Activated CD8-positive, alpha-beta memory T cell treated with anti-CD3 and anti-CD28 coated beads for 1 hour (primary cell): Measurements from ENCODE around the gene CDC14A.

ENCODE experiments used
- DNase-seq, 2 donors: peaks; one replicate each; pipeline ENCODE4 v3.0.0-alpha.2; 2020; ENCODE audit warnings: low read depth in 1 of 2; ENCODE audit errors: extremely low read depth in 1 of 2

Gene CDC14A

DNA sequence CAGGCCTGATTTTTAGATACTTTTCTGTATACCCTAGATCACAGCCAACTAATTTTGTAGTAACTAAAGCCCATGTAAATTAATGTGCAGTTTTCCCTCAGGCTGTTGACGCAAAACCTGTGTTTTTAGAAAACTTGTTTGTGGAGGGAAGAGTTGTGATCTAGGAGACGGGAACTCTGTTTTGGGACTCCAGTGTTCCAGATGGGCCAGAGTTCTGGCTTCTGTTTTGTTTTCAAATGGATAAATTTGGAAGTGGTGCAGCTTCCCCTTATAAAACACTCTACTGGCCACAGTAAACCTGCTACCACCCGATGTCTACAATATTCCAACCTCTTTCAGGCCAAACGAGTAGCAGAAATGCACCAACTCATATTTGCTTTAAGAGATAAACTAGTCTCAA, 172.0 kb downstream of the CDC14A start:
- no peak for DNase-seq

DNA sequence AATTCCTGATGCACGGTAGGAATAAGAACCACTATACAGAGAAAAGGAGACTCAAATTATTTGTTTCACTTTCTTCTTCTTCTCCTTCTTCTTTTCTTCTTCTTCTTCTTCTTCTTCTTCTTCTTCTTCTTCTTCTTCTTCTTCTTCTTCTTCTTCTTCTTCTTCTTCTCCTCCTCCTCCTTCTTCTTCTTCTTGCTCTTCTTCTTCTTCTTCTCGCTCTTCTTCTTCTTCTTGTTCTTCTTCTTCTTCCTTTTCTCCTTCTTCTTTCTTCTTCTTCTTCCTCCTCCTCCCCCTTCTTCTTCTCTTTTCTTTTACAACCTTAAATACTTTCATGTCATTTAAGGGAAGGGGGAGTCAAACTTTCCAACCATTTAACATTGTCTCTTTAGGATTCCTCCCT, 174.6 kb downstream of the CDC14A start:
- no peak for DNase-seq

DNA sequence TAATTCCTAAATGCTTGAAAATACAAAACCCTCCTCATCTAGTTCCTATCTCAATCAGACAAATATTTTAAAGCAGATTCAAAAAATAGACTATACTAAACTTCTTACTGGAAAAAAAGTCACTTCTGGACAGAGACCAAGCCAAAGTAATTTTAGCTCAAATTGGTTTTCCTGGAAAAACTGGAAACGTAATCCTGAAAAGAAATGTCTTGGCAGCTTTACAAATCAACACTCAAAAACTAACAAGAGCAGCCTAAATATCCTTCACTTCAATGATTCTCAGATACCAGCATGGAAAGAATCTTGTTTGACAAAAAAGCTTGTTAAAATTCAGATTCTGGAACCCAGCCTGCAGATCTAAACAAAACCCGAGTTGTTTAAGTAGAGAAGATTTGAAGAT, 176.6 kb downstream of the CDC14A start:
- DNase-seq, result no peak

DNA sequence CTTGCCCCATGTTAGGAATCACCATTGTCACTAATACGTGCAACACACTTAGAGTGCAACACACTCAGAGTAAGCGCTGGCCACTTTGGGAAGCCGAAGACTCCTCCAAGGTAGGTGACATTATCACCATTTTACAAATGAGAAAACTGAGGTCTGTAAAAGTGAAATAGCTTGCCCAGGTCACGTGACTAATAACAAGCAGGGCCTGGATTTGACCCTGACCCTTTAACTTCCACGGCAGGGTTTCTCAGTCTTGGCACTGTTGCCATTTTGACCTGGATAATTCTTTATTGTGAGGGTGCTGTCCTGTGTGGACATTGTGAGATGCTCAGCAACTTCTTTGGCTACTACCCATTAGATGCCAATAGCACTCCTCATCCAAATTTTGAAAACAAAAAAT, 177.8 kb downstream of the CDC14A start:
- no peak for DNase-seq

DNA sequence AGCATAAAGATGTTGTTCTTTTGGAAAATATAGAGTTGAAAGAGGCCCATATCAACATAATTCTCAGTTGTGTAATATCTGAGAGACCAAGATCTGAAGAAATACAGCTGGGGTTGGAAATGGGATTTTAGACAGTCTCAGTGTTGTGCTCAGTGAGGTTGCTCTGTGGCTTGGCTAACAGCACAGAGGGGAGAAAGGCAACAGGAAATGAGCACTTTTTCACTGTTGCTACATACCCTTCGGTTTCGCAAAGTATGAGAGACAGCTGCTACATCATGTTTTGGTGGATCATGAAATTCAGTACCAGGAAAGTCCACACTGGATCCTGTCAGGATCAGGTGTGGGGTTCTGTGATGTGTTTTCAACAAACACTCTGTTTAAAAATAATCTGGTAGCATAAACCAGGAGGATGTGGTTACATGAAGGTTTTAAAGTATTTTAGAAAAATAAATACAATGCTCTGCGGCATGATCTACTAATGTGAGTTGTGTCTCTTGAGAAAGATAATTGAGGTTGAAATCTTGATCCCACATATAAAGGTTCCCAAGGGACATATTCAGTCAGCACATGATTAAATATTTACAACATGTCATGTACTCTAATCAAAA, 178.7 kb downstream of the CDC14A start:
- no peak for DNase-seq

DNA sequence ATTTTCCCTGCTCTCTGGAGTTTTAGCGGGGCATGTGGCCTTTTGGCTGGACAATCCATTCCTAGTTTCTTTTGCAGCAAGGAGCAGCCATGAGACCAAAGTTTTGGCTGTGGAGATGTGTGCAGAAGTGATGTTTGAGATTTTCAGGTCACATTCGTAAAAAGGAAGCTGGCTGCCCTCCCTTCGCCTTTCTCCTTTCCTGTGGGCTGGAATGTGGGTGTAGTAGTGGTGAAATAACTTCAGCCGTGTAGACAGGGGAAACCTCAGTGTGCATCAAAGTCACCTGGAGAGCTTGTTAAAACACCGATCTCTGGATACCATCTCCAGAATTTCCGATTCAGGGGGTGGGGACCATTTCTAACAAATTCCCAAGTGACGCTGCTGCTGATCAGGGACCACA, 180.3 kb downstream of the CDC14A start:
- DNase-seq, result no peak

DNA sequence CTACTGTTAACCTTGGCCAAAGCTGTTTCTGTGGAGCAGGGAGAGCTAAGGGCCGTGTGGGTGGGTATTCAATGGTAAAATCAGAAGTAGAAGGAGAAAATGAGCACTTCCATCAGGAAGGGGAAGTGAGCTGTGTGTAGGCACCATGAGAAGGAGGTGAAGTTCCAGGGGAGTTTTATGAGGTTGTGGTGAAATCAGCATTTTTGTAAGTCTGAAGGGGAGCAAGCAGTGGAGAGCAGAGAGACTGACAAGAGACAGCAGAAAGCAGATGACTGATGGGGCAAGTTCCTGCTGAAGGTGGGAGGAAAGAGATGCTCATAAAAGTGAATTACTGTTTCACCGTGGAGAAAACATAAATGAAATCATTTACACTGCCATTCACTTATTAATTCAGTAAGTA, 183.0 kb downstream of the CDC14A start:
- DNase-seq, result no peak

DNA sequence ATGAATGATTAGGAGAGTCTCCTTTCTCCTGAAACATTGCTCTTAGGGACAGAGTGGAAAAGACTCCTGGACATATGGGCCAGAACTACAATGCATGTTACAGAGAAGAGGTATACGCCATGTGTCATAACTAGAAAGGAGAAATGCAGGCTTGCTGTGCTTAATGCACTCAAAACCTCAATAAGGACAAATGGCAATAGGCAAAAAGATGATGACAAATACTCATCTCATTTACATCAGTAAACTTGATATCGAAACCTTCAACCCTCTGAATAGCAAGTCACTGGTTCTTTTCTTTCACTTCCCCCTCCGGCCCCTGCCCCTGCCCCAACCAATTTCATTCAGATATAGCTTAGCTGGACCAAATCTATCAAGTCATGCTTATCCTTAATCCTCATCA, 183.7 kb downstream of the CDC14A start:
- no peak for DNase-seq

DNA sequence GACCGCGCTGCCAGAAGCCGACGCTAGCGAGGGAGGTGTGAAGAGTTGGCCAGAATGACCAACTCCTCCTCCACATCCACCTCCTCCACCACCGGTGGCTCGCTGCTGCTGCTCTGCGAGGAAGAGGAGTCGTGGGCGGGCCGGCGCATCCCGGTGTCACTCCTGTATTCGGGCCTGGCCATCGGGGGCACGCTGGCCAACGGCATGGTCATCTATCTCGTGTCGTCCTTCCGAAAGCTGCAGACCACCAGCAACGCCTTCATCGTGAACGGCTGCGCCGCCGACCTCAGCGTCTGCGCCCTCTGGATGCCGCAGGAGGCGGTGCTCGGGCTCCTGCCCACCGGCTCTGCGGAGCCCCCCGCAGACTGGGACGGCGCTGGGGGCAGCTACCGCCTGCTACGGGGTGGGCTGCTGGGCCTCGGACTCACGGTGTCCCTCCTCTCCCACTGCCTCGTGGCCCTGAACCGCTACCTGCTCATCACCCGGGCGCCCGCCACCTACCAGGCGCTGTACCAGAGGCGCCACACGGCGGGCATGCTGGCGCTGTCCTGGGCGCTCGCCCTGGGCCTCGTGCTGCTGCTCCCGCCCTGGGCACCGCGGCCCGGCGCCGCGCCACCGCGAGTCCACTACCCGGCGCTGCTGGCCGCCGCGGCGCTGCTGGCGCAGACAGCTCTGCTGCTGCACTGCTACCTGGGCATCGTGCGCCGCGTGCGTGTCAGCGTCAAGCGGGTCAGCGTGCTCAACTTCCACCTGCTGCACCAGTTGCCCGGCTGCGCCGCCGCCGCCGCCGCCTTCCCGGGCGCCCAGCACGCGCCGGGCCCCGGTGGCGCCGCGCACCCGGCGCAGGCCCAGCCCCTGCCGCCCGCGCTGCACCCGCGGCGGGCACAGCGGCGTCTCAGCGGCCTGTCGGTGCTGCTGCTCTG, 186.9 kb downstream of the CDC14A start:
- no peak for DNase-seq

DNA sequence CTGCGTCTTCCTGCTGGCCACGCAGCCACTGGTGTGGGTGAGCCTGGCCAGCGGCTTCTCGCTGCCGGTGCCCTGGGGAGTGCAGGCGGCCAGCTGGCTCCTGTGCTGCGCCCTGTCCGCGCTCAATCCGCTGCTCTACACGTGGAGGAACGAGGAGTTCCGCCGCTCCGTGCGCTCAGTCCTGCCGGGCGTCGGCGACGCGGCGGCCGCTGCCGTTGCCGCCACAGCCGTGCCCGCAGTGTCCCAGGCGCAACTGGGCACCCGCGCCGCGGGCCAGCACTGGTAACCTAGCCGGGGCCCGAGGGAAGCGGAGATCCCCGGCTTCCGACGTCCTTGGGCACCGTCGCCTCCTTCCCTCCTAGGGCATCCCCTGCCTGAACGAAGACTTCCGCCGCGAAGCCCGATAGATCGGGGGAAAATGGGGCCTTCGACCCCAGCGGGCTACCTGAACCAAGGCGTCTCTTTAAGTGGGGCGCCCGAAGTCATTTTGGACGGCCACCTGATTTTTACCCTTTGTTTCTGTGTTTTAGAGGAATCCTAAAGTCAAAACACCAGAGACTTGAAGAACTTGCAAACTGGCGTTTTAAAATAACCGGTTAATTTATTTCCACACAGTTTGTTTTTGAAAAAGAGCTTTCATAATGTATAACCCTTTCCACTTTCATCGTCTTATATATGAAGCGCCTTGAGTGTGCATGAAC, 187.7 kb downstream of the CDC14A start:
- DNase-seq, result no peak

DNA sequence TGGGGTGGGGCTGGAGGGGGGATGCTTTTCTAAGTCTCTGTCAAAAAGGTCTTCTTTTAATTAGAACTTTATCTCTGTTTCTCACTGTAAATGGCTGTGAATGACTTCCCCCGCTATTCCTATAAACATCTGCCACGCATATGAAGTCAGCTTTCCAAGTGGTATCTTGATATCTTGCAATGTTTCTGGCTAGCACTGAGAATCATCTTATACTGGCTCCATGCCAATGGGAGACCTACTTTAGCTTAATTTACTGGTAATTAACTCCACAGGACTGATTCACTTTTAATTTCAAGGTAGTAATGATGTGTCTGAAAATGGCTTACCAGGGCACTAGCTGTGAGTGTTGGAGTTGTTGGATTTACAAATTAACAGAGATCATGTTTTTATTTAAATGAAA, 190.0 kb downstream of the CDC14A start:
- no peak for DNase-seq

DNA sequence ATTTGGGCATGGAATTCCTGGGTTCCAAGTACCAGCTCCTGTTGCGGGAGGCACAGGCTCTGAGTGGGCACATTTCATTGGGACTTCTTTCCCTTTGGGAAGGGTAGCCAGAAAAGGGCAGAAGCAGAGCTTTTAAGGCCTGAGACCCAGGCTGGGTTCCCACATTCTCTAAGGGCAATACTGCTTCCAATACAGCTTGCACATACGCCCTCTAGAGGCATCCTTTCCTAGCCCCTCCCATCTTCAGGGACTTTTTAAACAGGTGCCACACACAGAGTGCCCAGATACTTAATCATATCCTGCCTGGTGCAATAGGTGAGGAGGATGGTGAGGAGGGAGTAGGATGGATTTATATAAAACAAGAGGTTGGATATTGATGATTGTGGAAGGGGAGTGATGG, 191.3 kb downstream of the CDC14A start:
- no peak for DNase-seq

DNA sequence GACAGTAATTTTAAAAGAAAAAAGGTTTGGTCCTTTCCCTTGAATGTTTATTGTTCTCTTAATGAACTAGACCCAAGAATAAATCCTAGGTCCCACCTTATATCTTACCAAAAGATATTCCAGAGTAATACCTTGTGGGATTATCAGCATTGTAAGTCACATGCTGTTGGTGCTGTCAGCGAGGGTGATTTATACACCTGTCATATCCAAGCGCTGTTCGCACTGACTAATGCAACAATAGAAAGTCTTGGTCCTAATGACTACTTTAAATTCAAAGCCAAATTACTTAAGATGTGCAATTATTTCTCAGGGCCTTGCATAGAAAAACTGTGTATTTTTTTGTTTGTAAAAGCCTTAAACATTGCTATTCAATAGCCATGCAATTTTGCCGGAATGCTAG, 192.5 kb downstream of the CDC14A start:
- no peak for DNase-seq

DNA sequence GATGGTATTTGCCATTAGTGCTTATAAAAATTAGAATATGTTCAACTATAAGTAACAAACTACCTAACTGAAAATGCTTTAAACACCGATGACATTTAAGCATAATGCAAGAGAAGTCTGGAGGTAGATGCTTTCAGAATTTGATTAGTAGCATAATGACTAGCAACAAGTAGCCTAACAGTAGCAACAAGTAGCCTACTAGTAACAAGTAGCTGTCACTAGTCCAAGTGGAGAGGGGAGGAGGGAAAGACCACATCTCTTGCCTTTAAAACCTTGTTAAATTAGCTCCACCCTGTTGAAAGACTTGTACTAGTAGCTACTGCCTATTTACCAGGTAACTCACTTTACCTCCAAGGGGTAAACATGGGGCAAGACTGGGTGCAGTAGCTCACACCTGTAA, 193.5 kb downstream of the CDC14A start:
- DNase-seq, result no peak

DNA sequence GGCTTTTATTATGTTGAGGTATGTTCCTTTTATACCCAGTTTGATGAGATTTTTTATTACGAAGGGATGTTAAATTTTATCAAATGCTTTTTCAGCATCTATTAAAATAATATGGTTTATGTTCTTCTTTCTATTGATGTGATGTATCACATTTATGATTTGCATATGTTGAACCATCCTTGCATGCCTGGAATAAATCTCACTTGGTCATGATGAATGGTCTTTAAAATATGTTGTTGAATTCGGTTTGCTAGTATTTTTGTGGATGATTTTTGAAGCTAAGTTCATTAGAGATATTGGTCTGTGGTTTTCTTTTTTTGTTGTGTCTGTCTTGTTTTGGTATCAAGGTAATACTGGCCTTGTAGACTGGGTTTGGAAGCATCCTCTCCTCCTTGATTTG, 199.7 kb downstream of the CDC14A start:
- no peak for DNase-seq

DNA sequence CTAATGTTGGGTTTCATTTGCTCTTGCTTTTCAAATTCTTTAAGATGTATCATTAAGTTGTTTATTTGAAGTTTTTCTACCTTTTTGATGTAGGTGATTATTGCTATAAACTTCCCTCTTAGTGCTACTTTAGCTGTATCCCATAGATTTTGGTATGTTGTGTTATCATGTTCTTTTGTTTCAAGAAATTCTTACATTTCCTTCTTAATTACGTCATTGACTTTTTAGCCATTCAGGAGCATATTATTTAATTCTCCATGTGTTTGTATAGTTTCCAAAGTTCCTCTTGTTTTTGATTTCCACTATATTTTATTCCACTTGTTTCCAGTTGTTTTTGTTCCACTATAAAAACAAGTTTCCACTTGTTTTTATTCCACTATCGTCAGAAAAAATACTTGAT, 200.6 kb downstream of the CDC14A start:
- no peak for DNase-seq

DNA sequence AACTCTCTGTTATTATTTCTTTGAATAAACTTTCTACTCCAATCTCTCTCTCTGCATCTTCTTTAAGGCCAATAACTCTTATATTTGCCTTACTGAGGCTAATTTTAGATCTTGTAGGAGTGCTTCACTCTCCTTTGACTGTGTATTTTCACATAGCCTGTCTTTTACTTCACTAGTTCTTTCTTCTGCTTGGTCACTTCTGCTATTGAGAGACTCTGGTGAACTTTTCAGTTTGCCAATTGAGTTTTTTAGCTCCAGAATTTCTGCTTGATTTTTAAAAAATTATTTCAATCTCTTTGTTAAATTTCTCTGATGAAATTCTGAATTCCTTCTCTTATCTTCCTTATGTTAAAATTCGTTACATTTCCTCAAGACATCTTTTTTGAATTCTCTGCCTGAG, 203.9 kb downstream of the CDC14A start:
- no peak for DNase-seq

DNA sequence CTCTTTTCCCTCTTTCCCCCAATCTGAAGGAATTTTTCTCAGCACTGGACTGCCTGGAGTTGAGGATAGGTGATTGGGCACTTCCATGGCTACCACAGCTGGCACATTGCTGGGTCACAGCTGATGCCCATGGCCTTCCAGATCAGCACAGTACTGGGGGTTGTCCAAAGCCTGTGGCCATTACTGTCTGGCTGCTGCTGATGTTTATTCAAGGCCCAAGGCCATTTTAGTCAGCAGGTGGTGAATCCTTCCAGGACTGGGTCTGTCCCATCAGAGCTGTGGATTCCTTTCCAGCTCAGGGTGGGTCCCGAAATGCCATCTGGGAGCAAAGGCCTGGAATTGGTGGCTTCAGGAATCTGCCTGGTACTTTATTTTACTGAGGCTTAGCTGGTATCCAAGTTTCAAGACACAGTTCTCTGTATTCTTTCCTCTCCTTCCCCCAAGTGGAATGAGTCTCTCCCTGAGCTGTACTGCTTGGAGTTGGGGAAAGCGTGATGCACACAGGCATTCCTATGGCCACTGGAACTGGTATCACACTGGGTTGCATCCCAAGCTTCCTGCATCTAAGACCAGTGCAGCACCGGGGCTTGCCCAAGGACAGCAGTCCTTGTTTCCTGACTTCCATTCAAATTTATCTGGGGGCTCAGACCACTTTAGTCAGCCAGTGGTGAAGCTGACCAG, 204.8 kb downstream of the CDC14A start:
- DNase-seq, result no peak

DNA sequence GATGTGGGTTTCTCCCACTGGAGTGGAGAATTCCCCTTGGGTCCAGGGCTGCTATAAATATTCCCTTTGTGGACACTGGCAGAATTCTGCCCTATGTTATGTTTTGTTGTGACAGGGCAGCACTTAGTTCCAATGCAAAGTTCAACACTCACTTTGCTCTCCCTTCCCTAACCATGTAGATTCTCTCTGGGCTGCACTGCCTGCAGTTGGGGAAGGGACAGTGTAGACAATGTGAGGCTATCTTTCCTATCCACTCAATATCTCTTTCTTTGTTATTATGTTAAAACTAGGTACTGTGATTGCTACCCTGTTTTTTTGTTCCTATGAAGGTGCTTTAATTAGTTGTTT, 205.3 kb downstream of the CDC14A start:
- no peak for DNase-seq

DNA sequence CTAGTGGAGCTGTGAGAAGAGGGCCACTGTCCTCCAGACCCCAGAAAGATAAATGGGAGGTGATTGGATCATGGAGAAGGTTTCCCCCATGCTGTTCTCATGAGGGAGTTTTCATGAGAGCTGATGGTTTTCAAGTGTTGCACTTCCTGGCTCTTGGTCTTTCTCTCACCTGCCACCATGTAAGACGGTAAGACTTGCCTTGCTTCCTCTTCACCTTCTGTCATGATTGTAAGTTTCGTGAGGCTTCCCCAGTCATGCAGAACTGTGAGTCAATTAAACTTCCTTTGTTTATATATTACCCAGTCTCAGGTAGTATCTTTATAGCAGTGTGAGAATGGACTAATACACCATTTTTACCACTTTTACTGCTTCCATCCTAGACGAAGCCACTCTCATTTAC, 213.2 kb downstream of the CDC14A start:
- no peak for DNase-seq

DNA sequence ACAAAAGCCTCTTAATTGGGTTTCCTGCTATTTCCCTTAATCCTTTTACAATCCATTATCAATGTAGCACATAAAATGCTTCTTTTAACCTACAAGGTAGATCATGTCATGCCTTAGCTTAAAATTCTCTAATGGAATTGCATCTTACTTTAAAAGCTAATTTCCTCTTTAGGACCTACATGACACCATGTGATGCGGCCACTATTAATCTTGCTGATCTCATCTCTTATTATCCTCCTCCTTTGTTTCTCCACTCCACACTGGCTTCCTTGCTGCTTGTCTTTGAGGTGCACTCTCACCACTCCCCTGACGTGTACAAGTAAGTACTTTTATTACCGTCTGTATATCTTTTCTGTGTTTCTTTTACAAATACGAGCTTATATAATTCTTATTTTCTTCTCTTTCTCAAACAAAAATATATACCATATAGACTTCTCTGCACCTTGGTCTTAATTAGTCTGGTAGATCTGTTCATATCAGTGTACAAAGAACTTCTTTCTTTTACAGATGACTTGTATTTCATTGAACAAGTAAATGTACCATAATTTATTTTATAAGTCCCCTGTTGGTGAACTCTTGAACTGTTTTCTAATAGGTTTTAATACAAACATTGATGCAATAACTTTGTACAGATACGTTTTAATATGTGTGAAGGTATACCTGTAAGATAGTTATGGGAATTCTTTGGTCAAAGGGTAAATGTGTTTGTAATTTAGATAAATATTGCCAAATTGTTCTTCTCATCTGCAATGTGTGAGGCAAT, 213.8 kb downstream of the CDC14A start:
- DNase-seq, result no peak
